Lower lobe of right lung (tissue), 2 donors: ENCODE measurements around the gene DCAF6. TPM values are rescaled to one million over a fixed set of nuclear protein-coding genes. Genes with fewer than 3 reads are reported as not detected.

ENCODE experiments used
- ATAC-seq, 2 donors: fragments of 200-7000 bp; cut with Tn5 transposase; one replicate each; pipeline ENCODE4 v1.9.1; 2020 to 2022; ENCODE audit warnings: mild to moderate bottlenecking in 2 of 2, moderate library complexity in 2 of 2
- DNase-seq: peaks from one replicate; pipeline ENCODE4 v3.0.0-alpha.2; 2020
- H3K27ac ChIP-seq: fragments of 200-600 bp; one replicate; pipeline ENCODE4 v1.8.0; 2022
- H3K27me3 ChIP-seq: fragments of 200-600 bp; one replicate; pipeline ENCODE4 v1.8.0; 2022; ENCODE audit warnings: low read depth
- H3K36me3 ChIP-seq: fragments of 200-600 bp; one replicate; pipeline ENCODE4 v1.8.0; 2022; ENCODE audit warnings: mild to moderate bottlenecking
- H3K4me1 ChIP-seq: fragments of 200-600 bp; one replicate; pipeline ENCODE4 v1.8.0; 2022
- H3K4me3 ChIP-seq: fragments of 200-600 bp; one replicate; pipeline ENCODE4 v1.8.0; 2022; ENCODE audit warnings: mild to moderate bottlenecking
- H3K9me3 ChIP-seq: fragments of 200-600 bp; one replicate; pipeline ENCODE4 v1.8.0; 2022
- intact Hi-C: fragments of 100-400 bp; cut with DNase I; formaldehyde crosslinking; loops from one replicate; pipeline ENCODE4 v1.11.0; 2022
- total RNA-seq: library from RNA; stranded (reverse); fragmentation: NEBNext Ultra II Directional; extraction: Animal tissue kit (Norgen Biotek cat#: 25700); gene quantifications from one replicate; pipeline ENCODE4 v1.2.1, GENCODE V29; 2021
- TF ChIP-seq, protein P1 (sequence below): fragments of 200-600 bp; IDR thresholded peaks from one replicate; pipeline ENCODE4 v1.8.0; 2022; ENCODE audit warnings: antibody characterized with exemption, mild to moderate bottlenecking
- donor health status: DM: no; HTN: yes; CAD: no; lungs with severe emphysema.

DCAF6 gene
- total RNA-seq, 1 donor from 2014 or later: 50.6 TPM

GRCh38 chr1:168099337-168099801, 162.9 kb downstream of the DCAF6 start:
- no peak for ATAC-seq
- no peak for DNase-seq
- intact Hi-C loops: no loop called here

GRCh38 chr1:168100315-168101002, 164.0 kb downstream of the DCAF6 start:
- peaks cover 7% of the 10 kb centered on the region for H3K36me3 ChIP-seq
- intact Hi-C loops: no loop called here
- H3K4me1 ChIP-seq: no peaks in the 10 kb centered on the region
- no peaks in the 10 kb centered on the region for H3K9me3 ChIP-seq
- TF ChIP-seq, protein P1, sequence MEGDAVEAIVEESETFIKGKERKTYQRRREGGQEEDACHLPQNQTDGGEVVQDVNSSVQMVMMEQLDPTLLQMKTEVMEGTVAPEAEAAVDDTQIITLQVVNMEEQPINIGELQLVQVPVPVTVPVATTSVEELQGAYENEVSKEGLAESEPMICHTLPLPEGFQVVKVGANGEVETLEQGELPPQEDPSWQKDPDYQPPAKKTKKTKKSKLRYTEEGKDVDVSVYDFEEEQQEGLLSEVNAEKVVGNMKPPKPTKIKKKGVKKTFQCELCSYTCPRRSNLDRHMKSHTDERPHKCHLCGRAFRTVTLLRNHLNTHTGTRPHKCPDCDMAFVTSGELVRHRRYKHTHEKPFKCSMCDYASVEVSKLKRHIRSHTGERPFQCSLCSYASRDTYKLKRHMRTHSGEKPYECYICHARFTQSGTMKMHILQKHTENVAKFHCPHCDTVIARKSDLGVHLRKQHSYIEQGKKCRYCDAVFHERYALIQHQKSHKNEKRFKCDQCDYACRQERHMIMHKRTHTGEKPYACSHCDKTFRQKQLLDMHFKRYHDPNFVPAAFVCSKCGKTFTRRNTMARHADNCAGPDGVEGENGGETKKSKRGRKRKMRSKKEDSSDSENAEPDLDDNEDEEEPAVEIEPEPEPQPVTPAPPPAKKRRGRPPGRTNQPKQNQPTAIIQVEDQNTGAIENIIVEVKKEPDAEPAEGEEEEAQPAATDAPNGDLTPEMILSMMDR: no peak
- DNase-seq (no peak), ATAC-seq (no peak)
- no peaks in the 10 kb centered on the region for H3K27me3 ChIP-seq
- no peak overlapping the region for H3K4me3 ChIP-seq
- no peak overlapping the region for H3K27ac ChIP-seq

More at GRCh38 chr1:168099337-168099801, 162.9 kb downstream of the DCAF6 start:
- Histone ChIP-seq H3K4me1 (no peaks in the 10 kb centered on the region), H3K27me3 (no peaks in the 10 kb centered on the region), H3K27ac (no peak overlapping the region), H3K4me3 (no peak overlapping the region), H3K36me3 (peaks cover 7% of the 10 kb centered on the region), H3K9me3 (no peaks in the 10 kb centered on the region)
- TF ChIP-seq, protein P1: no peak

DNA sequence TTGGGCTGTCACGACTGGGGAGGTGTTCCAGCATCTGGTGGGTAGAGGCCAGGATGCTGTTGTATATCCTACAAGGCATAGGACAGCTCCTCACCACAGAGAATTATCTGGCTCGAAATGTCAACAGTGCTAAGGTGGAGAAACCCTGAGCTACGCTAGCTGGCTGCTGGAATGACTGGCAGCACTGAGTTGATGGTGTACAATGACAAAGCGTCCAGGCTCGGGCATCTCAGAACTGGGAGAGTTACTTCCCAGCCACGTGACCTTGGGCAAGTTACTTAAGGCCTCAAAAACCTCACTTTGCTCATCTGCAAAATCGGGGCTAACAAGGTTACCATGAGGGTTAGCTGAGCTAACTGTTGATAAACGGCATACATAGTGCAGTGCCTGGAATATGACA, 164.9 kb downstream of the DCAF6 start:
- ATAC-seq (no peak), DNase-seq (no peak)
- H3K27ac ChIP-seq: no peak overlapping the region
- TF ChIP-seq, protein P1: no peak
- no peaks in the 10 kb centered on the region for H3K4me1 ChIP-seq
- intact Hi-C loops: no loop called here
- H3K36me3 ChIP-seq: peaks cover 7% of the 10 kb centered on the region
- no peaks in the 10 kb centered on the region for H3K9me3 ChIP-seq
- no peak overlapping the region for H3K4me3 ChIP-seq
- H3K27me3 ChIP-seq: no peaks in the 10 kb centered on the region

GRCh38 chr1:168102487-168102886, 166.0 kb downstream of the DCAF6 start:
- Histone ChIP-seq H3K4me1 (no peaks in the 10 kb centered on the region), H3K27ac (no peak overlapping the region)

DNA sequence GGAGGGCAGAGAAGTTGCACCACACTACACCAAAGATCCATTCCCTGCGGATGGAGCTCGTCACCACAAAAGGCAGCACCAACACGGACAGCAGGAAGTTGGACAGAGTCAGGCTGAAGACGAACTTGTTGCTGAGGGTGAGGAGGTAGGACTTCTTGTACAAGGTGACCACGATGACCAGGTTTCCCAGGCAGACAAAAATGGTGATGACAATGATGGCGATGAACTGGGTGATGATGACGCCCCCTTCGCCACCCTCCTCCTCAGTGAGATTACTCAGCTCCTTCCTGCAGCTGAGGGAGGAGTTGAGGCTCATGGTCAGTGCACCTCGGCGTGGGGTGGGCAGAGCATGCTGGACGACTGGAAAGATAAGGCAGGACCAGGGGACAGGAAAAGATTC, 168.1 kb downstream of the DCAF6 start:
- no peaks in the 10 kb centered on the region for H3K27me3 ChIP-seq
- DNase-seq (no peak), ATAC-seq (no peak)
- H3K4me3 ChIP-seq: no peak overlapping the region
- H3K4me1 ChIP-seq: no peaks in the 10 kb centered on the region
- no peak overlapping the region for H3K27ac ChIP-seq
- H3K9me3 ChIP-seq: no peaks in the 10 kb centered on the region
- TF ChIP-seq, protein P1: no peak
- intact Hi-C loops: no loop called here
- peaks cover 7% of the 10 kb centered on the region for H3K36me3 ChIP-seq

More at GRCh38 chr1:168102487-168102886, 166.0 kb downstream of the DCAF6 start:
- ATAC-seq: no peak
- intact Hi-C loops: no loop called here
- Histone ChIP-seq H3K4me3 (no peak overlapping the region), H3K36me3 (peaks cover 7% of the 10 kb centered on the region), H3K27me3 (no peaks in the 10 kb centered on the region), H3K9me3 (no peaks in the 10 kb centered on the region)
- no peak for DNase-seq
- TF ChIP-seq, protein P1: no peak
